ENCODE data around the gene CPSF3. TPM values are rescaled to one million over a fixed set of nuclear protein-coding genes. Genes with fewer than 3 reads are reported as not detected.
A peak's percentile ranks its signal among the peaks of the same experiment; 100 is the strongest.

The CPSF3 gene
- total and polyA plus RNA-seq, 8 donors, result 8.2 to 55.3 (median 16.7) TPM

- Histone ChIP-seq H3K27me3 (no peaks in the 10 kb centered on the region), H3K4me1 (no peaks in the 10 kb centered on the region), H3K27ac (peak overlapping the region in 2 of 5 donors; percentile 20 to 38), H3K36me3 (peaks cover 39 to 100% (median 98%) of the 10 kb centered on the region in 4 donors), H3K4me3 (no peak overlapping the region), H3K9me3 (no peaks in the 10 kb centered on the region)
- intact Hi-C loops (cut with DNase I; ENCODE audit: low total_unique reads), result no loop called here
- WGBS, 5 donors, result 86 to 96% (median 91%) methylated on average over 1 of the region's 1 CpG
- no peak for TF ChIP-seq POLR2AphosphoS5 (IDR thresholded peaks at IDR 0.05)
- no peak for TF ChIP-seq CTCF (IDR thresholded peaks at IDR 0.05)
- TF ChIP-seq POLR2A (IDR thresholded peaks at IDR 0.05), result no peak
- no peak for TF ChIP-seq EP300 (IDR thresholded peaks at IDR 0.05)
- DNase-seq, result no peak
Measured at GRCh38 chr2:9439536-9439935, 16.1 kb downstream of the CPSF3 start.

GRCh38 chr2:9440058-9440727 is 16.7 kb downstream of the CPSF3 start:
- peak in 1 of 2 donors; percentile 13 for DNase-seq
- 50 to 88% (median 72%) methylated on average over 1 of the region's 1 CpG for WGBS, 5 donors
- H3K4me1 ChIP-seq, result no peaks in the 10 kb centered on the region
- no peak overlapping the region for H3K4me3 ChIP-seq
- H3K36me3 ChIP-seq, result peaks cover 37 to 100% (median 98%) of the 10 kb centered on the region in 4 donors
- H3K27ac ChIP-seq, result peak overlapping the region in 1 of 5 donors; percentile 20
- TF ChIP-seq EP300 (IDR thresholded peaks at IDR 0.05) (no peak), CTCF (IDR thresholded peaks at IDR 0.05) (no peak), POLR2A (IDR thresholded peaks at IDR 0.05) (no peak), POLR2AphosphoS5 (IDR thresholded peaks at IDR 0.05) (no peak)
- no peaks in the 10 kb centered on the region for H3K27me3 ChIP-seq
- H3K9me3 ChIP-seq, result no peaks in the 10 kb centered on the region
- intact Hi-C loops (cut with DNase I; ENCODE audit: low total_unique reads), result no loop called here

- 40 to 71% (median 54%) methylated on average over 3 of the region's 3 CpGs for WGBS, 5 donors
- H3K4me3 ChIP-seq, result no peak overlapping the region
- H3K27me3 ChIP-seq, result no peaks in the 10 kb centered on the region
- H3K36me3 ChIP-seq, result peaks cover 31 to 98% (median 97%) of the 10 kb centered on the region in 4 donors
- no peak for DNase-seq
- H3K27ac ChIP-seq, result no peak overlapping the region
- no peaks in the 10 kb centered on the region for H3K4me1 ChIP-seq
- intact Hi-C loops (cut with DNase I; ENCODE audit: low total_unique reads), result no loop called here
- TF ChIP-seq POLR2AphosphoS5 (IDR thresholded peaks at IDR 0.05), result no peak
- no peak for TF ChIP-seq POLR2A (IDR thresholded peaks at IDR 0.05)
- TF ChIP-seq EP300 (IDR thresholded peaks at IDR 0.05), result no peak
- no peak for TF ChIP-seq CTCF (IDR thresholded peaks at IDR 0.05)
- no peaks in the 10 kb centered on the region for H3K9me3 ChIP-seq
Measured at GRCh38 chr2:9441556-9441955, 18.1 kb downstream of the CPSF3 start.

GRCh38 chr2:9443526-9443925 is 20.1 kb downstream of the CPSF3 start:
- no peaks in the 10 kb centered on the region for H3K4me1 ChIP-seq
- intact Hi-C loops (cut with DNase I; ENCODE audit: low total_unique reads), result no loop called here
- no peaks in the 10 kb centered on the region for H3K27me3 ChIP-seq
- no peak overlapping the region for H3K27ac ChIP-seq
- H3K36me3 ChIP-seq, result peaks cover 16 to 98% (median 96%) of the 10 kb centered on the region in 4 donors
- DNase-seq, result no peak
- H3K4me3 ChIP-seq, result no peak overlapping the region
- TF ChIP-seq POLR2AphosphoS5 (IDR thresholded peaks at IDR 0.05) (no peak), EP300 (IDR thresholded peaks at IDR 0.05) (no peak), CTCF (IDR thresholded peaks at IDR 0.05) (no peak), POLR2A (IDR thresholded peaks at IDR 0.05) (no peak)
- no peaks in the 10 kb centered on the region for H3K9me3 ChIP-seq
- 87 to 93% (median 91%) methylated on average over 5 of the region's 5 CpGs for WGBS, 5 donors
